HepG2 (cell line): ENCODE results near the gene BPIFA2. TPM values are rescaled to one million over a fixed set of nuclear protein-coding genes. Genes with fewer than 3 reads are reported as not detected.

ENCODE experiments used
- ATAC-seq: fragments of 200-7000 bp; cut with Tn5 transposase; 3 replicates; pipeline ENCODE4 v1.9.1; 2020; ENCODE audit warnings: mild to moderate bottlenecking, moderate library complexity
- BruUV-seq: library from RNA; stranded (reverse); fragments of 400-500 nt; replicated peaks from 2 replicates; lab custom pipeline; 2021; lab: Mats Ljungman, UMichigan
- CTCF ChIA-PET: fragments of 300-600 bp; formaldehyde crosslinking; extraction: SDS; loops from one replicate; lab custom pipeline; 2021; ENCODE audit warnings: low total read pairs, inconsistent platforms, low intra/inter-chr PET ratio; lab: Yijun Ruan, JAX
- POLR2A ChIA-PET: fragments of 350-600 bp; sonication (Branson Sonifier 250); formaldehyde crosslinking; loops from one replicate; lab custom pipeline; 2020; ENCODE audit warnings: antibody characterized with exemption, inconsistent platforms; lab: Yijun Ruan, JAX
- DNase-seq: peaks from one replicate; pipeline ENCODE4 v3.0.0-alpha.2; 2015; ENCODE audit warnings: low spot score
- FAIRE-seq: peaks from 3 replicates; lab custom pipeline; 2011; peaks lifted over from hg19 to GRCh38; lab: Jason Lieb, UNC
- H2AFZ ChIP-seq: one replicate; pipeline ENCODE4 v1.6.1; 2011; ENCODE audit warnings: low read length, inconsistent platforms
- H3K27ac ChIP-seq: fragments of 300-600 bp; 3 replicates; pipeline ENCODE4 v1.8.0; 2011; ENCODE audit warnings: mixed run types, mild to moderate bottlenecking, mixed read lengths, low read length, inconsistent platforms; ENCODE audit not compliant: insufficient read depth; ENCODE audit errors: extremely low read length
- H3K27me3 ChIP-seq, 2 experiments: fragments of 200-600 bp in 1 of 2; 2 replicates in 1 of 2; 3 replicates in 1 of 2; pipeline versions ENCODE4 v1.6.0 to v1.8.0; 2011; ENCODE audit warnings: low read length in 2 of 2, mild to moderate bottlenecking in 2 of 2, moderate library complexity in 2 of 2, inconsistent platforms in 1 of 2; ENCODE audit not compliant: insufficient read depth in 2 of 2, control insufficient read depth in 1 of 2
- H3K36me3 ChIP-seq, 2 experiments: fragments of 200-600 bp in 1 of 2; replicated peaks in 1 of 2; 2 replicates in 1 of 2; 3 replicates in 1 of 2; pipeline versions ENCODE4 v1.5.1 to v1.8.0; 2011; ENCODE audit warnings: low read length in 2 of 2, inconsistent platforms in 1 of 2; ENCODE audit not compliant: insufficient read depth in 2 of 2, control insufficient read depth in 1 of 2
- H3K4me1 ChIP-seq: 2 replicates; pipeline ENCODE4 v1.5.1; 2012; ENCODE audit warnings: low read length, inconsistent platforms; ENCODE audit not compliant: insufficient read depth
- H3K4me2 ChIP-seq: 2 replicates; pipeline ENCODE4 v1.6.0; 2011; ENCODE audit warnings: low read depth, low read length, inconsistent platforms
- H3K4me3 ChIP-seq, 3 experiments: fragments of 200-600 bp in 1 of 3; sonication (generic), shearing (Covaris generic) in 1 of 3; replicated peaks in 1 of 3; 2 replicates each; pipeline ENCODE4 v1.5.1; 2011 to 2016; ENCODE audit warnings: low read length in 3 of 3, inconsistent platforms in 2 of 3, low read depth in 2 of 3, mild to moderate bottlenecking in 2 of 3, control low read depth in 1 of 3, mixed read lengths in 1 of 3; ENCODE audit not compliant: insufficient read depth in 1 of 3
- H3K79me2 ChIP-seq: one replicate; pipeline ENCODE4 v1.6.1; 2011; ENCODE audit warnings: low read length, inconsistent platforms; ENCODE audit not compliant: insufficient read depth
- H3K9ac ChIP-seq: 2 replicates; pipeline ENCODE4 v1.6.0; 2011; ENCODE audit warnings: mild to moderate bottlenecking, low read depth, low read length, inconsistent platforms; ENCODE audit not compliant: insufficient read depth
- H3K9me3 ChIP-seq: 2 replicates; pipeline ENCODE4 v1.5.1; 2012; ENCODE audit warnings: mild to moderate bottlenecking, low read length
- H4K20me1 ChIP-seq: 2 replicates; pipeline ENCODE4 v1.6.0; 2011; ENCODE audit warnings: inconsistent platforms, mild to moderate bottlenecking, low read length, moderate library complexity; ENCODE audit not compliant: insufficient read depth
- ATAD3A ChIP-seq: sonication (generic); formaldehyde crosslinking; IDR thresholded peaks from 2 replicates; pipeline ENCODE4 v1.4.0; 2020; ENCODE audit warnings: missing genetic modification reagents
- CAMTA2 ChIP-seq: sonication (generic); formaldehyde crosslinking; IDR thresholded peaks from 2 replicates; pipeline ENCODE4 v1.4.0; 2020; ENCODE audit warnings: mild to moderate bottlenecking, missing genetic modification reagents, borderline replicate concordance
- DR1 ChIP-seq: sonication (generic); formaldehyde crosslinking; IDR thresholded peaks from 2 replicates; pipeline ENCODE4 v1.8.0; 2021; ENCODE audit warnings: mild to moderate bottlenecking, missing genetic modification reagents, inconsistent platforms
- TARDBP ChIP-seq: sonication (generic); formaldehyde crosslinking; IDR thresholded peaks from 2 replicates; pipeline ENCODE4 v1.8.0; 2022; ENCODE audit warnings: mild to moderate bottlenecking, missing genetic modification reagents
- ZKSCAN5 ChIP-seq: sonication (generic); formaldehyde crosslinking; IDR thresholded peaks from 2 replicates; pipeline ENCODE4 v1.5.1; 2020; ENCODE audit warnings: mild to moderate bottlenecking, missing genetic modification reagents
- ZNF773 ChIP-seq: sonication (generic); formaldehyde crosslinking; IDR thresholded peaks from 2 replicates; pipeline ENCODE4 v1.4.0; 2020; ENCODE audit warnings: missing genetic modification reagents, borderline replicate concordance
- WGBS: methylation state at CpG from one replicate; pipeline ENCODE4 v1.1.6; 2017; ENCODE audit warnings: low lambda C conversion rate; 5-methylcytosine and 5-hydroxymethylcytosine counted together
- in situ Hi-C: cut with HindIII; loops from 2 replicates; pipeline ENCODE4 v1.10.0; 2017; ENCODE audit warnings: low pct_unique_long_range_greater_than_20kb; ENCODE audit not compliant: extremely low pct_ligation_motif_present
- intact Hi-C: fragments of 100-400 bp; cut with micrococcal nuclease; formaldehyde crosslinking; loops from one replicate; pipeline ENCODE4 v1.10.0; 2022; ENCODE audit not compliant: unreplicated experiment
- polyA plus RNA-seq, 8 experiments: library from polyadenylated mRNA; depleted of rRNA in 3 of 8; stranded (reverse) in 7 of 8; unstranded in 1 of 8; fragments of >200 nt; fragmentation: Illumina TruSeq in 4 of 8; extraction: Trizol in 4 of 8; gene quantifications; 2 replicates each; pipeline versions ENCODE4 v1.2.1 to v1.2.3, GENCODE V29; 2011 to 2016; ENCODE audit warnings: low read depth in 4 of 8, missing spikeins in 1 of 8, mixed read lengths in 1 of 8; ENCODE audit not compliant: insufficient read depth in 1 of 8
- total RNA-seq, 5 experiments: library from RNA; depleted of rRNA; stranded (reverse); fragments of >200 nt; fragmentation: Illumina TruSeq; extraction: Trizol; gene quantifications; 2 replicates each; pipeline ENCODE4 v1.2.3, GENCODE V29; 2016; ENCODE audit warnings: low read depth in 1 of 5
- TF ChIP-seq, protein P1 (sequence below): sonication (generic); formaldehyde crosslinking; IDR thresholded peaks from 2 replicates; pipeline ENCODE4 v1.5.0; 2020; ENCODE audit warnings: mild to moderate bottlenecking, missing genetic modification reagents, moderate library complexity
- TF ChIP-seq, protein P2 (sequence below): sonication (generic); formaldehyde crosslinking; IDR thresholded peaks from 2 replicates; pipeline ENCODE4 v1.4.0; 2020; ENCODE audit warnings: missing genetic modification reagents
- TF ChIP-seq, protein P3 (sequence below): sonication (generic); formaldehyde crosslinking; IDR thresholded peaks from 2 replicates; pipeline ENCODE4 v1.5.1; 2020; ENCODE audit warnings: mild to moderate bottlenecking, moderate library complexity, missing genetic modification reagents
- TF ChIP-seq, protein P4 (sequence below): sonication (generic); formaldehyde crosslinking; IDR thresholded peaks from 2 replicates; pipeline ENCODE4 v1.8.0; 2022; ENCODE audit warnings: mild to moderate bottlenecking, missing genetic modification reagents, borderline replicate concordance

The BPIFA2 gene
- total and polyA plus RNA-seq, 2 of the 13 experiments (the other 11 are each of a cell fraction or from before 2014, with no cell fraction given), result not detected

DNA sequence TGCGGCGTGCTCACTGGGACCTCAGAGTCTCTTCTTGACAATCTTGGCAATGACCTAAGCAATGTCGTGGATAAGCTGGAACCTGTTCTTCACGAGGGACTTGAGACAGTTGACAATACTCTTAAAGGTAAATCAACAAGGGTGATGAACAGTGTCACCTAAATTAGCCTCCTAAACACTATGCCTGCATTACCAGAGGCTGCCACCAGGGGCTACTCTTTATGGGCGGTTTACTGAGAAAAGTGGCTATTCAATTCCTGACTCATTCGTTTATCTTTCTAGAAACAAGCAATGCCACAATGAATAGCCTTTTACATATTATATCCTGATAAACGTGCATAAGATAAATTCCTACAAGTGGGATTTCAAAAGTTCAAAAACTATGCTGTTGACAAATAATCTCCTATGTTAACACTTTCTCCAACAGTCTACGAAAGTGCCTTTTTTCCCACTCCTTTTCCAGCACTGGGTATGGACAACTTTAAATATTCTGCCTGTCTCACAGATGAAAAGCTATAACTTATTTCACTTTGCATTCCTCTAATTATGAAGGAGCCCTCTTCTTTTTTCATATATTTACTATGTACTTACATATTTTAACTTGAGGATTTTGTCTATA, 1.3 kb downstream of the BPIFA2 start:
- in situ Hi-C loops, result no loop called here
- Histone ChIP-seq H3K27ac (no peak overlapping the region), H3K79me2 (no peaks in the 10 kb centered on the region), H3K27me3 (peaks cover 0 to 8% of the 10 kb centered on the region in 2 experiments; a peak in 2 of 5 replicates), H3K9me3 (peaks cover 9% of the 10 kb centered on the region), H2AFZ (no peak overlapping the region), H3K4me1 (no peaks in the 10 kb centered on the region), H3K36me3 (no peaks in the 10 kb centered on the region), H3K9ac (no peak overlapping the region), H3K4me2 (no peak overlapping the region), H3K4me3 (no peak overlapping the region), H4K20me1 (no peaks in the 10 kb centered on the region)
- 31% methylated on average over 8 of the region's 8 CpGs for WGBS
- no peak for FAIRE-seq
- TF ChIP-seq, protein P1, sequence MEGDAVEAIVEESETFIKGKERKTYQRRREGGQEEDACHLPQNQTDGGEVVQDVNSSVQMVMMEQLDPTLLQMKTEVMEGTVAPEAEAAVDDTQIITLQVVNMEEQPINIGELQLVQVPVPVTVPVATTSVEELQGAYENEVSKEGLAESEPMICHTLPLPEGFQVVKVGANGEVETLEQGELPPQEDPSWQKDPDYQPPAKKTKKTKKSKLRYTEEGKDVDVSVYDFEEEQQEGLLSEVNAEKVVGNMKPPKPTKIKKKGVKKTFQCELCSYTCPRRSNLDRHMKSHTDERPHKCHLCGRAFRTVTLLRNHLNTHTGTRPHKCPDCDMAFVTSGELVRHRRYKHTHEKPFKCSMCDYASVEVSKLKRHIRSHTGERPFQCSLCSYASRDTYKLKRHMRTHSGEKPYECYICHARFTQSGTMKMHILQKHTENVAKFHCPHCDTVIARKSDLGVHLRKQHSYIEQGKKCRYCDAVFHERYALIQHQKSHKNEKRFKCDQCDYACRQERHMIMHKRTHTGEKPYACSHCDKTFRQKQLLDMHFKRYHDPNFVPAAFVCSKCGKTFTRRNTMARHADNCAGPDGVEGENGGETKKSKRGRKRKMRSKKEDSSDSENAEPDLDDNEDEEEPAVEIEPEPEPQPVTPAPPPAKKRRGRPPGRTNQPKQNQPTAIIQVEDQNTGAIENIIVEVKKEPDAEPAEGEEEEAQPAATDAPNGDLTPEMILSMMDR (CRISPR knock-in tag), result peak; percentile 55
- no peak for TF ChIP-seq CAMTA2
- ATAC-seq, result no peak
- BruUV-seq, result no TSS peak
- intact Hi-C loops, result no loop called here
- peak; percentile 29 for DNase-seq
- ChIA-PET CTCF (interaction anchor here (0.8 to 2.3 kb wide), 5 partner anchors 40 to 130 kb away, joined by 3 to 6 read pairs (median 5); no protein-coding TSS in a partner anchor), POLR2A (no interaction called here)

DNA sequence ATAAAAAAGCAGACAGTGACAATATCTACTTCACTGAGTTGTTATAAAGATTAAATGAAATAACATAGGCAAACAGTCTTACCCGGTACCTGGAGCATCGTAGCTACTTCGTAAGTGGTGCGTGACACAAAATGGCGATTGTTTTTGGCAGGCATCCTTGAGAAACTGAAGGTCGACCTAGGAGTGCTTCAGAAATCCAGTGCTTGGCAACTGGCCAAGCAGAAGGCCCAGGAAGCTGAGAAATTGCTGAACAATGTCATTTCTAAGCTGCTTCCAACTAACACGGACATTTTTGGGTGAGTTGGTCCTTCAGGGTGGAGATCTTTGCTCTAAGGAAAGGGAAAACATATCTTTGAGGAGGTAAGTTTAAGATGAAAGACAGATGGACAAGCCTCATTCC, 4.8 kb downstream of the BPIFA2 start:
- ATAC-seq (no peak), FAIRE-seq (no peak), DNase-seq (no peak)
- no peaks in the 10 kb centered on the region for H4K20me1 ChIP-seq
- POLR2A ChIA-PET, result no interaction called here
- no peak overlapping the region for H3K4me2 ChIP-seq
- BruUV-seq, result no TSS peak
- H3K27me3 ChIP-seq, result peaks cover 2 to 6% of the 10 kb centered on the region in 2 experiments; a peak in 2 of 5 replicates
- 16% methylated on average over 7 of the region's 7 CpGs for WGBS
- no peak overlapping the region for H3K9ac ChIP-seq
- no peak overlapping the region for H3K4me3 ChIP-seq
- H3K4me1 ChIP-seq, result no peaks in the 10 kb centered on the region; the same call in 1 of the 2 replicates
- H3K79me2 ChIP-seq, result no peaks in the 10 kb centered on the region
- H3K9me3 ChIP-seq, result peaks cover 9% of the 10 kb centered on the region
- intact Hi-C loops (no loop called here), in situ Hi-C loops (no loop called here)
- no peak overlapping the region for H3K27ac ChIP-seq
- H3K36me3 ChIP-seq, result no peaks in the 10 kb centered on the region
- CTCF ChIA-PET, result no interaction called here
- H2AFZ ChIP-seq, result no peak overlapping the region
- TF ChIP-seq, protein P2, sequence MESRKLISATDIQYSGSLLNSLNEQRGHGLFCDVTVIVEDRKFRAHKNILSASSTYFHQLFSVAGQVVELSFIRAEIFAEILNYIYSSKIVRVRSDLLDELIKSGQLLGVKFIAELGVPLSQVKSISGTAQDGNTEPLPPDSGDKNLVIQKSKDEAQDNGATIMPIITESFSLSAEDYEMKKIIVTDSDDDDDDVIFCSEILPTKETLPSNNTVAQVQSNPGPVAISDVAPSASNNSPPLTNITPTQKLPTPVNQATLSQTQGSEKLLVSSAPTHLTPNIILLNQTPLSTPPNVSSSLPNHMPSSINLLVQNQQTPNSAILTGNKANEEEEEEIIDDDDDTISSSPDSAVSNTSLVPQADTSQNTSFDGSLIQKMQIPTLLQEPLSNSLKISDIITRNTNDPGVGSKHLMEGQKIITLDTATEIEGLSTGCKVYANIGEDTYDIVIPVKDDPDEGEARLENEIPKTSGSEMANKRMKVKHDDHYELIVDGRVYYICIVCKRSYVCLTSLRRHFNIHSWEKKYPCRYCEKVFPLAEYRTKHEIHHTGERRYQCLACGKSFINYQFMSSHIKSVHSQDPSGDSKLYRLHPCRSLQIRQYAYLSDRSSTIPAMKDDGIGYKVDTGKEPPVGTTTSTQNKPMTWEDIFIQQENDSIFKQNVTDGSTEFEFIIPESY (CRISPR knock-in tag), result no peak
- TF ChIP-seq ZKSCAN5 (CRISPR knock-in tag) (no peak), ATAD3A (no peak), DR1 (no peak), TARDBP (CRISPR knock-in tag) (no peak), ZNF773 (no peak)
- TF ChIP-seq, protein P3, sequence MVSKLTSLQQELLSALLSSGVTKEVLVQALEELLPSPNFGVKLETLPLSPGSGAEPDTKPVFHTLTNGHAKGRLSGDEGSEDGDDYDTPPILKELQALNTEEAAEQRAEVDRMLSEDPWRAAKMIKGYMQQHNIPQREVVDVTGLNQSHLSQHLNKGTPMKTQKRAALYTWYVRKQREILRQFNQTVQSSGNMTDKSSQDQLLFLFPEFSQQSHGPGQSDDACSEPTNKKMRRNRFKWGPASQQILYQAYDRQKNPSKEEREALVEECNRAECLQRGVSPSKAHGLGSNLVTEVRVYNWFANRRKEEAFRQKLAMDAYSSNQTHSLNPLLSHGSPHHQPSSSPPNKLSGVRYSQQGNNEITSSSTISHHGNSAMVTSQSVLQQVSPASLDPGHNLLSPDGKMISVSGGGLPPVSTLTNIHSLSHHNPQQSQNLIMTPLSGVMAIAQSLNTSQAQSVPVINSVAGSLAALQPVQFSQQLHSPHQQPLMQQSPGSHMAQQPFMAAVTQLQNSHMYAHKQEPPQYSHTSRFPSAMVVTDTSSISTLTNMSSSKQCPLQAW (CRISPR knock-in tag), result no peak
- TF ChIP-seq, protein P4, sequence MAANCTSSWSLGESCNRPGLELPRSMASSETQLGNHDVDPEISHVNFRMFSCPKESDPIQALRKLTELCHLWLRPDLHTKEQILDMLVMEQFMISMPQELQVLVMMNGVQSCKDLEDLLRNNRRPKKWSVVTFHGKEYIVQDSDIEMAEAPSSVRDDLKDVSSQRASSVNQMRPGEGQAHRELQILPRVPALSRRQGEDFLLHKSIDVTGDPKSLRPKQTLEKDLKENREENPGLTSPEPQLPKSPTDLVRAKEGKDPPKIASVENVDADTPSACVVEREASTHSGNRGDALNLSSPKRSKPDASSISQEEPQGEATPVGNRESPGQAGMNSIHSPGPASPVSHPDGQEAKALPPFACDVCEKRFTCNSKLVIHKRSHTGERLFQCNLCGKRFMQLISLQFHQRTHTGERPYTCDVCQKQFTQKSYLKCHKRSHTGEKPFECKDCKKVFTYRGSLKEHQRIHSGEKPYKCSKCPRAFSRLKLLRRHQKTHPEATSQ (CRISPR knock-in tag), result no peak
